ENCODE data around the gene RENBP. TPM values are rescaled to one million over a fixed set of nuclear protein-coding genes. Genes with fewer than 3 reads are reported as not detected.

Gene RENBP
- total and polyA plus RNA-seq, 9 of the 15 experiments (the other 6 are each of a cell fraction or from before 2014, with no cell fraction given) = 0.07 to 14.8 (median 10.6) TPM; not detected in 1

DNA sequence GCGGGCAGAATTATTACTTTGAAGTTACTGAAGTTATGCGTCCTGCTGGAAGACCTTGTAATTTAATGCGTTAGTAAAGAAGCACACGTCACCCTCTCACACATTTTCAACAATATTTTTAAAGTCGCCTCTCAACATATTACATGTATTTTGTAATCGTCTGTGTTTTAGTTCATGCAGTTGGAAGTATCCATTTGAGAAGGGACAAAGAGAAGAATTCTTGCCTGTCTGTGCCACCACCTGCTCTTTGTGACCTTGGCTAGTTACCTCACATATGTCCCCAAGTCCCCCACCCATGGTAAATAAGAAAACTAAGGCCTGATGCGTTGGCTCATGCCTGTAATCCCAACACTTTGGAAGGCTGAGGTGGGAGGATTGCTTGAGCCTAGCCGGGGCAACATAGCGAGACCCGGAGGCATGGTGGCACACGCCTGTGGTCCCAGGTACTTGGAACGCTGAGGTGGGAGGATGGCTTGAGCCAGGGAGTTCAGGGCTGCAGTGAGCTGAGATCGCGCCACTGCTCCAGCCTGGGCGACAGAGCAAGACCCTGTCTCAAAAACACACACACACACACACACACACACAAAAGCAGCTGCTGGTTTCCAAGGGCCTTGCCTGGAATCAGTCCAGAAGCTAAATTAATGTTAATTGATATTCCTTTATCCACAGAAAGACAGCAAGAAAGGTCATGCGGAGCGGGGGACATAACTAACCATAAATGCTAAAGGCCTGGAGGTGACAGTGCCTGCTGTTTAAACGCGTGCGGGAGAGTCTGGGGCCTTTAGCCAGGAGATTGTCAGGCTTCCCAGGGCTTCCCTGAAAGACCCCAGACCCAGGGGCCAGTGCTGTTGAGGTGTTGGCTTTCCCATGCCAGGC lies 28.9 kb upstream of the RENBP start:
- Histone ChIP-seq H3K4me2 (ENCODE audit: insufficient read depth, low read length) (peak overlapping the region; percentile 91), H2AFZ (ENCODE audit: low read depth, low read length) (peak overlapping the region; percentile 43), H3K4me1 (replicated peaks in 1 of 2; ENCODE audit: control insufficient read depth in 2 of 2, insufficient read depth in 2 of 2, low read length in 2 of 2) (peaks cover 18 to 42% of the 10 kb centered on the region in 2 experiments), H3K79me2 (ENCODE audit: control insufficient read depth, insufficient read depth, low read length) (peaks cover 52% of the 10 kb centered on the region), H3K9me1 (ENCODE audit: control insufficient read depth, insufficient read depth, low read length) (no peaks in the 10 kb centered on the region), H3K27ac (ENCODE audit: extremely low read depth, low read depth, low read length) (peak overlapping the region; percentile 100), H3K9me3 (replicated peaks; ENCODE audit: control insufficient read depth, insufficient read depth, low read depth, low read length) (no peaks in the 10 kb centered on the region), H3K27me3 (ENCODE audit: control insufficient read depth in 2 of 2, insufficient read depth in 2 of 2, low read length in 2 of 2) (no peaks in the 10 kb centered on the region), H3K4me3 (peak overlapping the region; percentile 84), H4K20me1 (replicated peaks; ENCODE audit: control insufficient read depth, insufficient read depth, low read length) (peaks cover 15% of the 10 kb centered on the region), H3K9ac (ENCODE audit: insufficient read depth in 1 of 2, low read depth in 2 of 2, low read length in 2 of 2) (peak overlapping the region; percentile 99 to 100), H3K36me3 (ENCODE audit: control insufficient read depth, insufficient read depth, low read length) (peaks cover 15% of the 10 kb centered on the region; the same call in 2 of the 3 replicates)
- ChIA-PET POLR2A (interaction anchor here (0.5 to 3.4 kb wide), 13 partner anchors 8 to 271 kb away, joined by 3 to 16 read pairs (median 3); partner anchors contain the start of genes IDH3G and SSR4), CTCF (ENCODE audit: low intra/inter-chr PET ratio) (no interaction called here)
- DNase-seq (ENCODE audit: extremely low read depth in 1 of 4, low spot score in 3 of 4) (peak in 1 of 4 experiments; percentile 27), FAIRE-seq (peak; percentile 46), ATAC-seq (no peak)
- intact Hi-C loops (cut with micrococcal nuclease) = no loop called here
- WGBS (ENCODE audit: insufficient coverage, low coverage, missing lambda C conversion rate) = 12% methylated on average over 20 of the region's 20 CpGs
- in situ Hi-C loops (cut with MboI) = no loop called here
- BruUV-seq (replicated peaks) = TSS peak; percentile 89
- TF ChIP-seq ZNF589 (CRISPR knock-in tag; IDR thresholded peaks at IDR 0.05; ENCODE audit: low read depth) (0 out of 2 replicates have a peak, but pooled peaks have one; percentile 21), MTA1 (IDR thresholded peaks at IDR 0.05; ENCODE audit: borderline replicate concordance) (no peak), NFRKB (IDR thresholded peaks at IDR 0.05; ENCODE audit: low read depth) (peak; percentile 77; the same call in 1 of the 2 replicates), SP1 (CRISPR knock-in tag; IDR thresholded peaks at IDR 0.05) (0 out of 2 replicates have a peak, but pooled peaks have one; percentile 35)
- TF ChIP-seq, protein P1, sequence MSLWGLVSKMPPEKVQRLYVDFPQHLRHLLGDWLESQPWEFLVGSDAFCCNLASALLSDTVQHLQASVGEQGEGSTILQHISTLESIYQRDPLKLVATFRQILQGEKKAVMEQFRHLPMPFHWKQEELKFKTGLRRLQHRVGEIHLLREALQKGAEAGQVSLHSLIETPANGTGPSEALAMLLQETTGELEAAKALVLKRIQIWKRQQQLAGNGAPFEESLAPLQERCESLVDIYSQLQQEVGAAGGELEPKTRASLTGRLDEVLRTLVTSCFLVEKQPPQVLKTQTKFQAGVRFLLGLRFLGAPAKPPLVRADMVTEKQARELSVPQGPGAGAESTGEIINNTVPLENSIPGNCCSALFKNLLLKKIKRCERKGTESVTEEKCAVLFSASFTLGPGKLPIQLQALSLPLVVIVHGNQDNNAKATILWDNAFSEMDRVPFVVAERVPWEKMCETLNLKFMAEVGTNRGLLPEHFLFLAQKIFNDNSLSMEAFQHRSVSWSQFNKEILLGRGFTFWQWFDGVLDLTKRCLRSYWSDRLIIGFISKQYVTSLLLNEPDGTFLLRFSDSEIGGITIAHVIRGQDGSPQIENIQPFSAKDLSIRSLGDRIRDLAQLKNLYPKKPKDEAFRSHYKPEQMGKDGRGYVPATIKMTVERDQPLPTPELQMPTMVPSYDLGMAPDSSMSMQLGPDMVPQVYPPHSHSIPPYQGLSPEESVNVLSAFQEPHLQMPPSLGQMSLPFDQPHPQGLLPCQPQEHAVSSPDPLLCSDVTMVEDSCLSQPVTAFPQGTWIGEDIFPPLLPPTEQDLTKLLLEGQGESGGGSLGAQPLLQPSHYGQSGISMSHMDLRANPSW (CRISPR knock-in tag; IDR thresholded peaks at IDR 0.05) = no peak
- TF ChIP-seq, protein P2, sequence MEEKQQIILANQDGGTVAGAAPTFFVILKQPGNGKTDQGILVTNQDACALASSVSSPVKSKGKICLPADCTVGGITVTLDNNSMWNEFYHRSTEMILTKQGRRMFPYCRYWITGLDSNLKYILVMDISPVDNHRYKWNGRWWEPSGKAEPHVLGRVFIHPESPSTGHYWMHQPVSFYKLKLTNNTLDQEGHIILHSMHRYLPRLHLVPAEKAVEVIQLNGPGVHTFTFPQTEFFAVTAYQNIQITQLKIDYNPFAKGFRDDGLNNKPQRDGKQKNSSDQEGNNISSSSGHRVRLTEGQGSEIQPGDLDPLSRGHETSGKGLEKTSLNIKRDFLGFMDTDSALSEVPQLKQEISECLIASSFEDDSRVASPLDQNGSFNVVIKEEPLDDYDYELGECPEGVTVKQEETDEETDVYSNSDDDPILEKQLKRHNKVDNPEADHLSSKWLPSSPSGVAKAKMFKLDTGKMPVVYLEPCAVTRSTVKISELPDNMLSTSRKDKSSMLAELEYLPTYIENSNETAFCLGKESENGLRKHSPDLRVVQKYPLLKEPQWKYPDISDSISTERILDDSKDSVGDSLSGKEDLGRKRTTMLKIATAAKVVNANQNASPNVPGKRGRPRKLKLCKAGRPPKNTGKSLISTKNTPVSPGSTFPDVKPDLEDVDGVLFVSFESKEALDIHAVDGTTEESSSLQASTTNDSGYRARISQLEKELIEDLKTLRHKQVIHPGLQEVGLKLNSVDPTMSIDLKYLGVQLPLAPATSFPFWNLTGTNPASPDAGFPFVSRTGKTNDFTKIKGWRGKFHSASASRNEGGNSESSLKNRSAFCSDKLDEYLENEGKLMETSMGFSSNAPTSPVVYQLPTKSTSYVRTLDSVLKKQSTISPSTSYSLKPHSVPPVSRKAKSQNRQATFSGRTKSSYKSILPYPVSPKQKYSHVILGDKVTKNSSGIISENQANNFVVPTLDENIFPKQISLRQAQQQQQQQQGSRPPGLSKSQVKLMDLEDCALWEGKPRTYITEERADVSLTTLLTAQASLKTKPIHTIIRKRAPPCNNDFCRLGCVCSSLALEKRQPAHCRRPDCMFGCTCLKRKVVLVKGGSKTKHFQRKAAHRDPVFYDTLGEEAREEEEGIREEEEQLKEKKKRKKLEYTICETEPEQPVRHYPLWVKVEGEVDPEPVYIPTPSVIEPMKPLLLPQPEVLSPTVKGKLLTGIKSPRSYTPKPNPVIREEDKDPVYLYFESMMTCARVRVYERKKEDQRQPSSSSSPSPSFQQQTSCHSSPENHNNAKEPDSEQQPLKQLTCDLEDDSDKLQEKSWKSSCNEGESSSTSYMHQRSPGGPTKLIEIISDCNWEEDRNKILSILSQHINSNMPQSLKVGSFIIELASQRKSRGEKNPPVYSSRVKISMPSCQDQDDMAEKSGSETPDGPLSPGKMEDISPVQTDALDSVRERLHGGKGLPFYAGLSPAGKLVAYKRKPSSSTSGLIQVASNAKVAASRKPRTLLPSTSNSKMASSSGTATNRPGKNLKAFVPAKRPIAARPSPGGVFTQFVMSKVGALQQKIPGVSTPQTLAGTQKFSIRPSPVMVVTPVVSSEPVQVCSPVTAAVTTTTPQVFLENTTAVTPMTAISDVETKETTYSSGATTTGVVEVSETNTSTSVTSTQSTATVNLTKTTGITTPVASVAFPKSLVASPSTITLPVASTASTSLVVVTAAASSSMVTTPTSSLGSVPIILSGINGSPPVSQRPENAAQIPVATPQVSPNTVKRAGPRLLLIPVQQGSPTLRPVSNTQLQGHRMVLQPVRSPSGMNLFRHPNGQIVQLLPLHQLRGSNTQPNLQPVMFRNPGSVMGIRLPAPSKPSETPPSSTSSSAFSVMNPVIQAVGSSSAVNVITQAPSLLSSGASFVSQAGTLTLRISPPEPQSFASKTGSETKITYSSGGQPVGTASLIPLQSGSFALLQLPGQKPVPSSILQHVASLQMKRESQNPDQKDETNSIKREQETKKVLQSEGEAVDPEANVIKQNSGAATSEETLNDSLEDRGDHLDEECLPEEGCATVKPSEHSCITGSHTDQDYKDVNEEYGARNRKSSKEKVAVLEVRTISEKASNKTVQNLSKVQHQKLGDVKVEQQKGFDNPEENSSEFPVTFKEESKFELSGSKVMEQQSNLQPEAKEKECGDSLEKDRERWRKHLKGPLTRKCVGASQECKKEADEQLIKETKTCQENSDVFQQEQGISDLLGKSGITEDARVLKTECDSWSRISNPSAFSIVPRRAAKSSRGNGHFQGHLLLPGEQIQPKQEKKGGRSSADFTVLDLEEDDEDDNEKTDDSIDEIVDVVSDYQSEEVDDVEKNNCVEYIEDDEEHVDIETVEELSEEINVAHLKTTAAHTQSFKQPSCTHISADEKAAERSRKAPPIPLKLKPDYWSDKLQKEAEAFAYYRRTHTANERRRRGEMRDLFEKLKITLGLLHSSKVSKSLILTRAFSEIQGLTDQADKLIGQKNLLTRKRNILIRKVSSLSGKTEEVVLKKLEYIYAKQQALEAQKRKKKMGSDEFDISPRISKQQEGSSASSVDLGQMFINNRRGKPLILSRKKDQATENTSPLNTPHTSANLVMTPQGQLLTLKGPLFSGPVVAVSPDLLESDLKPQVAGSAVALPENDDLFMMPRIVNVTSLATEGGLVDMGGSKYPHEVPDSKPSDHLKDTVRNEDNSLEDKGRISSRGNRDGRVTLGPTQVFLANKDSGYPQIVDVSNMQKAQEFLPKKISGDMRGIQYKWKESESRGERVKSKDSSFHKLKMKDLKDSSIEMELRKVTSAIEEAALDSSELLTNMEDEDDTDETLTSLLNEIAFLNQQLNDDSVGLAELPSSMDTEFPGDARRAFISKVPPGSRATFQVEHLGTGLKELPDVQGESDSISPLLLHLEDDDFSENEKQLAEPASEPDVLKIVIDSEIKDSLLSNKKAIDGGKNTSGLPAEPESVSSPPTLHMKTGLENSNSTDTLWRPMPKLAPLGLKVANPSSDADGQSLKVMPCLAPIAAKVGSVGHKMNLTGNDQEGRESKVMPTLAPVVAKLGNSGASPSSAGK (IDR thresholded peaks at IDR 0.05) = peak; percentile 17; the same call in 1 of the 2 replicates
